DOHH2 (cell line): ENCODE data around the gene MYH11.

Source experiments
- EZH2phosphoT487 ChIP-seq: fragments of 200-600 bp; sonication (generic); IDR thresholded peaks from 2 replicates; pipeline ENCODE4 v1.6.1; 2017; ENCODE audit warnings: borderline replicate concordance, mild to moderate bottlenecking, antibody characterized with exemption, low read length, moderate library complexity, mixed read lengths
- TF ChIP-seq, protein P1 (sequence below): fragments of 200-600 bp; sonication (generic); IDR thresholded peaks from one replicate; pipeline ENCODE4 v1.5.1; 2014; ENCODE audit warnings: antibody characterized with exemption, mild to moderate bottlenecking, low read depth, low read length; ENCODE audit not compliant: poor library complexity, severe bottlenecking

DNA sequence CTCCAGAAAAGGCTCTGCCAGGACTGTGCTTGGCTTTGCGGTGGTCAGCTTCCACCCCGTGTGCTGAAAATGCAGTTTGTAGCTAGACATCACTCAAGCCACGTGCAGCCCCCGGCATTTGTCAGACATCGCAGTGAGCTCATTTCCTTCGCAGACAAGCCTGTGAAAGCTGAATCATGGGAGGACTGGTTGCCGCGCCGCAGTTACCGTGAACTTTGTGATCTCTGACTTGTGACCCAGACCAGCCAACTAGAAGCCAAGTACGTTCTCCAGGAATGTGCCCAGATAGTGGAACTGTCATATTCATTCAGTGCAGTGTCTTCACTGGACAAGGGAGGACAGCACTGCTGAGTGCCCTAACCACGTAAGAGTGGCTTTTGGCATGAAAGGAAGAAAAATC lies 148.7 kb downstream of the MYH11 start:
- TF ChIP-seq, protein P1, sequence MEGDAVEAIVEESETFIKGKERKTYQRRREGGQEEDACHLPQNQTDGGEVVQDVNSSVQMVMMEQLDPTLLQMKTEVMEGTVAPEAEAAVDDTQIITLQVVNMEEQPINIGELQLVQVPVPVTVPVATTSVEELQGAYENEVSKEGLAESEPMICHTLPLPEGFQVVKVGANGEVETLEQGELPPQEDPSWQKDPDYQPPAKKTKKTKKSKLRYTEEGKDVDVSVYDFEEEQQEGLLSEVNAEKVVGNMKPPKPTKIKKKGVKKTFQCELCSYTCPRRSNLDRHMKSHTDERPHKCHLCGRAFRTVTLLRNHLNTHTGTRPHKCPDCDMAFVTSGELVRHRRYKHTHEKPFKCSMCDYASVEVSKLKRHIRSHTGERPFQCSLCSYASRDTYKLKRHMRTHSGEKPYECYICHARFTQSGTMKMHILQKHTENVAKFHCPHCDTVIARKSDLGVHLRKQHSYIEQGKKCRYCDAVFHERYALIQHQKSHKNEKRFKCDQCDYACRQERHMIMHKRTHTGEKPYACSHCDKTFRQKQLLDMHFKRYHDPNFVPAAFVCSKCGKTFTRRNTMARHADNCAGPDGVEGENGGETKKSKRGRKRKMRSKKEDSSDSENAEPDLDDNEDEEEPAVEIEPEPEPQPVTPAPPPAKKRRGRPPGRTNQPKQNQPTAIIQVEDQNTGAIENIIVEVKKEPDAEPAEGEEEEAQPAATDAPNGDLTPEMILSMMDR, result no peak
- no peak for TF ChIP-seq EZH2phosphoT487
